ENCODE data around the gene SLC35F3.
"Not testable (repeated sequence)": the region's sequence is repeated elsewhere in the genome, so short reads cannot be mapped to it uniquely, and the experiment has no call there.

The SLC35F3 gene

DNA sequence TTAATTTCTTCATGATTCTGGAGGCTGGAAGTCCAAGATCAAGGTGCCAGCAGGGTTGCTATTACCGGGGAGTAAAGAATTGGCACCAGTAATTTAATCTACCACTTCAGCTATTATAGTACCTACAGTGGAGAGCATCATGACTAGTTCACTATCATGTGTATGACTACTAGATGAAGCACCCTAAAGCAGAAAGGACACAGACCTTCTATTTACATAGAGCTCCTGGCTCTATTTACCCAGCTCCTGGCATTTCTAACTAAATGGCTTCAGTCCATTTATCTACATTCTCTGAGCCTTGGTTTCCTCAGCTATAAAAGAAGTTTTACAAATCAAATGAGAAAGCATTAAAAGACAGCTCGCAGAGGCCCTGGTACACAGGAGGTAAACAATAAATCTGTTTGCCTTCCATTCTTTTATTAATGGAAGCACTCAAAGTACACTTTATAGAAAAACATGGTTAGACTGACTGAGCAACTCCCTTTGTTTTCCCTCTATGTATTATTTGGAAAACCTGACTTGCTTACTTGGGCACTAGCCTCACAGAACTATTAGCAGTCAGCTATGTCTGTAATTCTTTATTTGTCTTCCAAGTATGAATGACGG lies 203.0 kb downstream of the SLC35F3 start:
- DNase-seq (ENCODE audit: low read depth): no peak

- DNase-seq (ENCODE audit: low read depth): no peak
Measured at GRCh38 chr1:234108921-234109320, 204.4 kb downstream of the SLC35F3 start.

DNA sequence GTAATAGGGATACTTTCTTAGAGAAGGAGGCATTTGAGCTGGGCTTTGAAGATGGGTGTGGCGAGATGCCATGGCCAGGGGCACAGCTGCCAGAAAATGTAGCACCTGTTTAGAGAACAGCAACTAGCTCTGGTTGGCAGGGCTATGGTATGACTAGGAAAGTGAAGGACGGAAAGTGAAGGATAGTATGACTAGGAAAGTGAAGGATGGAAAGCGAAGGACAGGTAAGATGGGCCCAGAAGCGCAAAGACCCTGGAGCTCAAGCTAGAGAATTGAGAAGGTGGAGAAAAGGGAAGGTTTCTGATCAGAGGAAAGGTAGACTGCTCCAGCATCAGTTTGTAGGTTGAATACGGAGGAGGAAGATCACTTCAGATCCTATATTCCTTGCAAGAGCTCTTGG lies 205.4 kb downstream of the SLC35F3 start:
- DNase-seq (ENCODE audit: low read depth): no peak

GRCh38 chr1:234111458-234112142 lies 207.1 kb downstream of the SLC35F3 start:
- no peak for DNase-seq (ENCODE audit: low read depth)

- DNase-seq (ENCODE audit: low read depth): no peak
Measured at GRCh38 chr1:234114648-234115307, 210.3 kb downstream of the SLC35F3 start.

DNA sequence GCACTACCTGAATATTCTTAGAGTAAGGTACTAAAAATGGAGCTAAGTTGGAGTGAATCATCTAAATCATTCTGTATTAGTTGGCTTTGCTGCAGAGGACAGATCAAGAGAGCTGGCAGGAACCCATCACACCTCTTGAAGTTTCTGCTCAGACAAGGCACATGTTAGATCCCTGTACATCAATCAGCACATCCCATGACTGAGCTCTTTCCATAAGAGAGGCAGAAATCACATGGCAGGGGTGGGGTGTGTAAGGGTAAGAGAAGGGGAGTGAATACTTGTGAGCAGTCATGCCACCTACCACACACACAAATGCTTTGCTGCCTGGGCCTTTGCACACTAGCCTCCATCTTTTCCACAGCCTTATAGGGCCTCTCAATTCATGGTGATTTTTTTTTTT lies 214.4 kb downstream of the SLC35F3 start:
- DNase-seq (ENCODE audit: low read depth): no peak

DNA sequence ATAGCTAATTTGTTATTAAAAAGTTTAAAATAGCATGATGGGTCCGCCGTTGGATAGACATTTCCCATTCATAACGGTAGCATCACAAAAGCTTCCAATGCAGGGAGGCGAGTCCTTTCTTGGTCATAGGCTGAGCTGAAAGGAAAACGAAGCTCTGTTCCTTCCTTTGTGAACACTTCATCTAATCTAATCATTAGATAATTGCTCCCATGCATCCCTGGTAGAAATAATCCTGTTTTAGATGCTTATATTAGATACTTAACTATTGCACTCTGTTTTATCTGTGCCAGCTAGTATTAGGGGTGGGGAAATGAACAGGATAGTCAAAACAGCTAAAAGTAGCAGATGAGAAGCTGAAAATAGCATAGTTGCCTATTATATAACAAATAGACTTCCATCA lies 215.0 kb downstream of the SLC35F3 start:
- no peak for DNase-seq (ENCODE audit: low read depth)

GRCh38 chr1:234120327-234120944 lies 216.0 kb downstream of the SLC35F3 start:
- no peak for DNase-seq (ENCODE audit: low read depth)

GRCh38 chr1:234121659-234122058 lies 217.2 kb downstream of the SLC35F3 start:
- DNase-seq (ENCODE audit: low read depth): not testable (repeated sequence)

DNA sequence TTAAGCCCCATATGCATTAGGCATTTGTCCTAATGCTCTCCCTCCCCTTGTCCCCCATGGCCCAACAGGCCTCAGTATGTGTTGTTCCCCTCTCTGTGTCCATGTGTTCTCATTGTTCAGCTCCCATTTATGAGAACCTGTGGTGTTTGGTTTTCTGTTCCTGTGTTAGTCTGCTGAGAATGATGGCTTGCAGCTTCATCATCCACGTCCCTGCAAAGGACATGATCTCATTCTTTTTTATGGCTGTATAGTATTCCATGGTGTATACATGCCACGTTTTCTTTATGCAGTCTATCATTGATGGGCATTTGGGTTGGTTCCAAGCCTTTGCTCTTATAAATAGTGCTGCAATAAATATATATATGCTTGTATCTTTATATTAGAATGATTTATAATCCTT lies 218.1 kb downstream of the SLC35F3 start:
- not testable (repeated sequence) for DNase-seq (ENCODE audit: low read depth)

DNA sequence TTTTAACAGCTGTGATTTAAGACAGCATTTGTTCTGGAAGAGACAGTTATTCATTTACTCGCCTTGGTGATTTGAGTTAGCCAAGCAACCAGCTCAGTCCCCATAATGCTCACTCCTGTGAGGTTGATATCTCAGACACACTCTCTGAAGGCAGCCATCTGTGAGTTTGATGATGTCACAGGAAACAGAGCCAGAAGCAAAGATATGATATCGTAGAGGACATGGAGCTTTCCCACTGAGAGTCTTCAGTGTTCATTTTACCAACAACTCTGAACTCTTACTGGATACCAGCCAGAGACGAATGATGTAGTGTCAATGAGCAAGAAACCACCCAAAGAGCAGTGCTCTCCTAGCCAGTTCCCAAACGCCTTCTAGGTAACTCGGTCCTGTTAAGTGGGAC lies 219.4 kb downstream of the SLC35F3 start:
- DNase-seq (ENCODE audit: low read depth): no peak

- DNase-seq (ENCODE audit: low read depth): no peak
Measured at GRCh38 chr1:234125283-234125682, 220.8 kb downstream of the SLC35F3 start.

DNA sequence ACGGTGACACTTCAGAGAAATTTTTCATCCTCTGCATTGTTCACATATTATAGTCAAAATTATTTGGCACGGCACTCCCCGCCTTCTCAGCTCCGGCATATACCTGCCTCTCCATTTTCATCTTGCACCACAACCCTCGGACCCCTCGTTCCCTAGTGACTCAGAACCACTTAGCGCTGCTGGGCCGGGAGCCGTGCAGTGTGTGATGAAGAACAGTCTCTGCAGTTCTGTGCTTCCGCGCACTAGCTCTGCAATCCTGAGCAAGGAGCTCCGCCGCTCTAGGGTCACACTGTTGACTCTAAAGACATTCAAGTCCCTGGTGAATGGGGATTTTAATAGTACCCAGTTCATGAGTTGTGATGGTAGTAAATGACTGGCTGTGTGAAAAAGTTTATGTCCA lies 221.2 kb downstream of the SLC35F3 start:
- DNase-seq (ENCODE audit: low read depth): no peak

DNA sequence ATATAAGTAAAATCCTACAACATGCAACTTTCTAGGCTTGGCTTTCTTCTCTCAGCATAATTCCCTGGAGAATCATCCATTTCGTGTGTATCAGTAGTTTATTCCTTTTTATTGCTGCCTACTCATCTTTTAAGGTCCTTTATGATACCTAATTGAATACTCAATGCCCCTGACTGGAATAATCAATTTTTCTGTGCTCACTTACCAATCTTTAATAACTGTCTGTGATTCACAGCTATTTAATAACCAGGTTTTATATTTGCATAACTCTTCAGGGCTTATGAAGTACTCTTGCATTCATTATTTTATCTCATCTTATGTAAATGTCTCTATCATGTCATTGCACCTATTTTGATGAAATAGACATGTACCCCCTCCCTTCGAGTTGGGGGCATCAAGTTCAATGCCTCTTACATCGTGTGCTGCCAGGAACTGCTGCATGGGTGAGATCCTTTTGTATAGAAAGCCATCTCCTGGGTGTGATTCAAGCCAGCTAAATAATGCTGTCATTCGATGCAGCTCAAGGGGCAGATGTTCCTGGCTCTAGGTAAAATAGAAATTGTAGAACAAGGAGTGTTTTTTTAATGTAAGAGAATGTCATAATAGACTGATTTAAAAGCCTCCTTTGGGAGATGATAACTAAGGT lies 222.7 kb downstream of the SLC35F3 start:
- no peak for DNase-seq (ENCODE audit: low read depth)

DNA sequence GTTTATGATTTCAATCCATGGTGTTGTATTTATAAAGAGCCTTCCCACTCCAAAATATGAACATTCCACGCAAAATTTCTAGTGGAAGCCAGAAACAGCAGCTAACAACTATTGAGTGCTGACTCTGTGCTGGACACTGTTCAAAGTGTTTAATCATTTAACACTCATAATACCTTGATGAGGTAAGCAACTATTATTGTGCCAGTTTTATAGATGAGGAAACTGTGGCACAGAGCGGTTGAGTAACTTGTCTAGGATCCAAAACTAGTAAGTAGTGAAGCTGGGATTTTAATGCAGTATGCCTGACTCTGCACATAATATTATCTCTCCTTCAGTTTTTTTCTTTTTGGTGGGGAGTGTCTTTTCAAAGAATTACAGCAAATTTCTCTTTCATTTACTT lies 228.3 kb downstream of the SLC35F3 start:
- DNase-seq (ENCODE audit: low read depth): no peak

DNA sequence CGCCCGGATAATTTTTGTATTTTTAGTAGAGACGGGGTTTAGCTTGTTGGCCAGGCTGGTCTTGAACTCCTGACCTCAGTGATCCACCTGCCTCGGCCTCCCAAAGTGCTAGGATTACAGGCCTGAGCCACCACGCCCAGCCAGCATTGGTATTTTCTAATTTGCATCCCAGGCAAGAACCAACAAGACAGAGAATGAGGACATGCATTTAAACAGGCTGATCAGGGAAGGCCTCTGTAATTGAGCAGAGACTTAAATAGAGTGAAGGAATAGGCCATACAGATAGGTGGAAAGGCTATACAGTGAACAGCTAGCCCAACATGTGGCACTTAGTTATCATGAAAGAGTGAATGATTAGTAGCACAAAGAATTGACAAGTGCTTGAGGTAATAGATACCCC lies 230.4 kb downstream of the SLC35F3 start:
- DNase-seq (ENCODE audit: low read depth): no peak

DNA sequence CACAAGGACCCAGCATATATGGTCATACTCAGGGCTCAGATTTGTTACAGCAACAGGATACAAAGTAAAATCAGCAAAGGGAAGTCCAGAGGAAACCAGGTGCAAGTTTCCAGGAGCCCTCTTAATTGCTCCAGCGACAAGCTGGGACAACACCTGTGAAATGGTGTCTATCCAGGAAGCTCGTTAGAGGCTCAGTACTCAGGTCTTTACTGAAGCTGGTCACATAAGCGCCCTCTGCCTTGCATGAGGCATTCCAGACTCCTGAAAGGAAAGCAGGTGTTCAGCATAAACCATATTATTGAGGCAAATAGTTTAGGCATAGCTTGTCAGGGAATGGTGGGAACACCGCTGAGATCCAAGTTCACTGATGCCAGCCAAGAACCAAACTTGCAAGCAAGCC lies 231.0 kb downstream of the SLC35F3 start:
- no peak for DNase-seq (ENCODE audit: low read depth)

DNA sequence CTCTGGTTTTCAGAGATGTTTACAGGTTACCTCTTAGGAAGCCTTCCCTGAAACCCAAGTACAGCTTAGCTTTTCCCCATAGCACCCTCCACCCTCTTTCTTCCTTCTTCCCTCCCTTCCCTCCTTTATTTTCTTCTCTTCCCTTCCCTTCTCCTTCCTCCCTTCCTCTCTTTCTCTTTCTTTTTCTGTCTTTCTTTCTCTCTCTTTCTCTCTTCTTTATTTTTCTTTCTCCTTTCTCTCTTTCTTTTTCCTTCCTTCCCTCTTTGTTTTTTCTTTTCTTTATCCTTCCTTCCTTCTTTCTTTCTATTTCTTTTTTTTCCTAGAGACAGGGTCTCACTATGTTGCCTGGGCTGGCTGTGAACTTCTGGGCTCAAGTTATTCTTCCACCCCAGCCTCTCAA lies 231.6 kb downstream of the SLC35F3 start:
- no peak for DNase-seq (ENCODE audit: low read depth)

DNA sequence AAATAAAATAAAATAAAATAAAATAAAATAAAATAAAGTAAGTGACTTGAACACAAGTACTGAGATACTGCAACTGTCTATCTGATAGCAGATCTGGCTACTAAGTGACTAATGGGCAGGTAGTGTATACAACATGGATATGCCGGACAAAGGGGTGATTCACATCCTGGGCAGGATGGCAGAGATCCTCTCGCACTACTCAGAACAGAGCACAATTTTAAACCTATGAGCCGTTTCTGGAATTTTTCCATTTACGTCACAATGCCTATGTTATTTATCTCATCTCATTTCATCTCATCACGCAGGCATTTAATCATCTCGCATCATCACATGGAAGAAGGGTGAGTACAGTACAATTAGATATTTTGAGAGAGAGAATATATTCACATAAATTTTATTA lies 235.5 kb downstream of the SLC35F3 start:
- DNase-seq (ENCODE audit: low read depth): no peak

GRCh38 chr1:234140388-234140787 lies 235.9 kb downstream of the SLC35F3 start:
- DNase-seq (ENCODE audit: low read depth): no peak

GRCh38 chr1:234141006-234141405 lies 236.5 kb downstream of the SLC35F3 start:
- no peak for DNase-seq (ENCODE audit: low read depth)

GRCh38 chr1:234143681-234144080 lies 239.2 kb downstream of the SLC35F3 start:
- DNase-seq (ENCODE audit: low read depth): no peak

DNA sequence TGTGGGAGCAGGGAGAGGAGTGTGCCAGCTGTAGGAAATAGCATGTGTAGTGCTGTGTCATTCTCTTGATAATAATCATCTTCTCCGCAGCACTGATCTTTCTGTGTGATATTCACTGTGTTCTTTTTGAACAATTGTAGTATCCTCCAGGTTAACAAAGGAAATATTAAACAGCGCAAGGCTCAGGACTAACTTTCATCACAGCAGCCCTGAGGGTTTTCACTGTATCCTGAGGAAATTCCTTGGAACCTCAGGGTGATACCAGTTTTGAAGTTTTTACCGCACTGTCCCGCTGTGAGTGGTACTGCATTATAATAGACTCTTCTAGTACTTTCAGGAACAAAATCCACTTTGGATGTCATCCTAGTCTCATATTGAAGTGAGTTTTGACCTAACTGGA lies 240.4 kb downstream of the SLC35F3 start:
- DNase-seq (ENCODE audit: low read depth): no peak
